GM21576 (cell line): ENCODE results near the gene HNF1A.

Experiments used
- ATAC-seq: cut with Tn5 transposase; IDR thresholded peaks from one replicate; pipeline ENCODE4 v1.9.1; 2021; ENCODE audit warnings: mild to moderate bottlenecking, moderate library complexity; ENCODE audit not compliant: unreplicated experiment

Gene HNF1A

GRCh38 chr12:120984351-120984898, 6.1 kb downstream of the HNF1A start:
- ATAC-seq: no peak

- no peak for ATAC-seq
These were observed 9.9 kb downstream of the HNF1A start for GRCh38 chr12:120988234-120988633.

GRCh38 chr12:120988658-120989057, 10.3 kb downstream of the HNF1A start:
- ATAC-seq: no peak

- ATAC-seq: no peak
These were observed 11.3 kb downstream of the HNF1A start for GRCh38 chr12:120989687-120990086.

- no peak for ATAC-seq
These were observed 12.2 kb downstream of the HNF1A start for GRCh38 chr12:120990487-120991055.

GRCh38 chr12:120991965-120992364, 13.6 kb downstream of the HNF1A start:
- no peak for ATAC-seq

- no peak for ATAC-seq
These were observed 14.6 kb downstream of the HNF1A start for GRCh38 chr12:120992989-120993388.

- no peak for ATAC-seq
These were observed 15.2 kb downstream of the HNF1A start for GRCh38 chr12:120993496-120993895.

GRCh38 chr12:120994059-120994458, 15.7 kb downstream of the HNF1A start:
- ATAC-seq: no peak

- no peak for ATAC-seq
These were observed 16.4 kb downstream of the HNF1A start for GRCh38 chr12:120994589-120995337.

GRCh38 chr12:120996133-120996746, 17.9 kb downstream of the HNF1A start:
- ATAC-seq: no peak

- no peak for ATAC-seq
These were observed 19.1 kb downstream of the HNF1A start for GRCh38 chr12:120997448-120997847.

GRCh38 chr12:120998435-120998834, 20.1 kb downstream of the HNF1A start:
- ATAC-seq: no peak

GRCh38 chr12:120999191-121000120, 21.1 kb downstream of the HNF1A start:
- ATAC-seq: no peak

GRCh38 chr12:121000530-121000929, 22.2 kb downstream of the HNF1A start:
- ATAC-seq: no peak

- no peak for ATAC-seq
These were observed 22.7 kb downstream of the HNF1A start for GRCh38 chr12:121001060-121001459.

- no peak for ATAC-seq
These were observed 23.6 kb downstream of the HNF1A start for GRCh38 chr12:121001841-121002483.

- ATAC-seq: no peak
These were observed 25.3 kb downstream of the HNF1A start for GRCh38 chr12:121003650-121004049.

- ATAC-seq: no peak
These were observed 26.0 kb downstream of the HNF1A start for GRCh38 chr12:121004253-121004815.

GRCh38 chr12:121005346-121005815, 27.0 kb downstream of the HNF1A start:
- no peak for ATAC-seq
